K562 (cell line): Measurements from ENCODE around the gene PRKAG2. TPM values are rescaled to one million over a fixed set of nuclear protein-coding genes. Genes with fewer than 3 reads are reported as not detected.

Source experiments
- ATAC-seq: fragments of 200-7000 bp; cut with Tn5 transposase; 3 replicates; pipeline ENCODE4 v1.9.1; 2020; ENCODE audit warnings: moderate library complexity
- BruUV-seq: library from RNA; stranded (reverse); fragments of 400-500 nt; replicated peaks from 2 replicates; lab custom pipeline; 2021; lab: Mats Ljungman, UMichigan
- CTCF ChIA-PET: fragments of 300-600 bp; formaldehyde crosslinking; extraction: SDS; loops from one replicate; lab custom pipeline; 2021; ENCODE audit warnings: low intra/inter-chr PET ratio; lab: Yijun Ruan, JAX
- POLR2A ChIA-PET: fragments of 300-600, 350-650 bp; sonication (Branson Sonifier 250); formaldehyde crosslinking; extraction: SDS; loops from one replicate; lab custom pipeline; 2021; ENCODE audit warnings: antibody characterized with exemption, inconsistent platforms; lab: Yijun Ruan, JAX
- DNase-seq, 4 experiments: peaks; one replicate each; pipeline versions ENCODE4 v3.0.0 to v3.0.0-alpha.2; 2011 to 2018; ENCODE audit warnings: low spot score in 3 of 4, mixed read lengths in 3 of 4; ENCODE audit errors: extremely low read depth in 1 of 4
- FAIRE-seq: peaks from 2 replicates; lab custom pipeline; 2011; peaks lifted over from hg19 to GRCh38; lab: Jason Lieb, UNC
- H2AFZ ChIP-seq: 2 replicates; pipeline ENCODE4 v1.6.0; 2011; ENCODE audit warnings: low read depth, low read length, control low read depth, inconsistent platforms
- H3K27ac ChIP-seq: fragments of 200-600 bp; 3 replicates; pipeline ENCODE4 v1.8.0; 2011; ENCODE audit warnings: low read depth, mild to moderate bottlenecking, control low read depth, inconsistent platforms, low read length, moderate library complexity, mixed read lengths; ENCODE audit errors: extremely low read depth
- H3K27me3 ChIP-seq, 2 experiments: fragments of 300-600 bp in 1 of 2; 2 replicates in 1 of 2; 3 replicates in 1 of 2; pipeline versions ENCODE4 v1.6.0 to v1.8.0; 2011; ENCODE audit warnings: inconsistent platforms in 2 of 2, low read length in 2 of 2, mild to moderate bottlenecking in 1 of 2, mixed read lengths in 1 of 2, moderate library complexity in 1 of 2; ENCODE audit not compliant: control insufficient read depth in 2 of 2, insufficient read depth in 2 of 2
- H3K36me3 ChIP-seq: fragments of 300-600 bp; 3 replicates; pipeline ENCODE4 v1.8.0; 2011; ENCODE audit warnings: mild to moderate bottlenecking, low read length, inconsistent platforms; ENCODE audit not compliant: control insufficient read depth, insufficient read depth
- H3K4me1 ChIP-seq, 2 experiments: fragments of 200-600 bp in 1 of 2; replicated peaks in 1 of 2; 2 replicates in 1 of 2; 3 replicates in 1 of 2; pipeline versions ENCODE4 v1.5.1 to v1.8.0; 2011; ENCODE audit warnings: inconsistent platforms in 2 of 2, low read length in 2 of 2, mild to moderate bottlenecking in 1 of 2, mixed read lengths in 1 of 2, moderate library complexity in 1 of 2; ENCODE audit not compliant: control insufficient read depth in 2 of 2, insufficient read depth in 2 of 2
- H3K4me2 ChIP-seq: 2 replicates; pipeline ENCODE4 v1.6.1; 2011; ENCODE audit warnings: low read length, control low read depth, inconsistent platforms, mixed read lengths; ENCODE audit not compliant: insufficient read depth
- H3K4me3 ChIP-seq: fragments of 200-600 bp; sonication (generic), shearing (Covaris generic); 2 replicates; pipeline ENCODE4 v1.5.1; 2016; ENCODE audit warnings: control low read depth, inconsistent platforms
- H3K79me2 ChIP-seq: fragments of 200-600 bp; 3 replicates; pipeline ENCODE4 v1.8.0; 2011; ENCODE audit warnings: low read length, inconsistent platforms; ENCODE audit not compliant: control insufficient read depth, insufficient read depth
- H3K9ac ChIP-seq, 2 experiments: 2 replicates each; pipeline versions ENCODE4 v1.6.0 to v1.6.1; 2011; ENCODE audit warnings: low read depth in 2 of 2, low read length in 2 of 2, control low read depth in 1 of 2, inconsistent platforms in 1 of 2, mild to moderate bottlenecking in 1 of 2, mixed read lengths in 1 of 2; ENCODE audit not compliant: insufficient read depth in 1 of 2
- H3K9me1 ChIP-seq: one replicate; pipeline ENCODE4 v1.6.0; 2011; ENCODE audit warnings: inconsistent platforms, mild to moderate bottlenecking, low read length, moderate library complexity; ENCODE audit not compliant: control insufficient read depth, insufficient read depth
- H3K9me3 ChIP-seq: replicated peaks from 2 replicates; pipeline ENCODE4 v1.5.1; 2011; ENCODE audit warnings: low read depth, low read length, inconsistent platforms; ENCODE audit not compliant: control insufficient read depth, insufficient read depth
- H4K20me1 ChIP-seq: replicated peaks from 2 replicates; pipeline ENCODE4 v1.6.1; 2011; ENCODE audit warnings: low read length, inconsistent platforms, mixed read lengths; ENCODE audit not compliant: control insufficient read depth, insufficient read depth
- CHD4 ChIP-seq: fragments of 200-600 bp; sonication (generic); IDR thresholded peaks from 3 replicates; pipeline ENCODE4 v1.6.1; 2012; ENCODE audit warnings: low read depth, mild to moderate bottlenecking, mixed read lengths, low read length, inconsistent platforms; ENCODE audit not compliant: insufficient read depth, insufficient replicate concordance, poor library complexity, severe bottlenecking
- EWSR1 ChIP-seq: fragments of 450-650 bp; IDR thresholded peaks from 2 replicates; pipeline ENCODE4 v1.6.1; 2018; ENCODE audit warnings: borderline replicate concordance, mild to moderate bottlenecking, low read depth, moderate library complexity; ENCODE audit not compliant: partially characterized antibody
- FOXM1 ChIP-seq, 2 experiments: fragments of 450-650 bp in 1 of 2; sonication (generic) in 1 of 2; formaldehyde crosslinking in 1 of 2; IDR thresholded peaks; 2 replicates each; pipeline versions ENCODE4 v1.6.1 to v1.9.0; 2017 to 2022; ENCODE audit warnings: low read depth in 2 of 2, mild to moderate bottlenecking in 2 of 2, missing genetic modification reagents in 1 of 2, moderate library complexity in 1 of 2
- SREBF2 ChIP-seq: sonication (generic); formaldehyde crosslinking; IDR thresholded peaks from 2 replicates; pipeline ENCODE4 v1.4.0; 2020; ENCODE audit warnings: mild to moderate bottlenecking, missing genetic modification reagents
- ZNF41 ChIP-seq: fragments of 250-450 bp; sonication (Bioruptor Pico); conservative IDR thresholded peaks from 2 replicates; pipeline ENCODE4 v1.4.0; 2020; ENCODE audit warnings: mild to moderate bottlenecking
- WGBS: fragments of 100-300 bp; shearing (Covaris generic); methylation state at CpG from one replicate; pipeline ENCODE4 v1.1.6; 2016; ENCODE audit warnings: low coverage, mixed read lengths; ENCODE audit not compliant: insufficient coverage; ENCODE audit errors: missing lambda C conversion rate; 5-methylcytosine and 5-hydroxymethylcytosine counted together
- in situ Hi-C: fragments of 300-500 bp; cut with MboI; formaldehyde crosslinking; loops from 4 replicates; pipeline ENCODE4 v1.15.0; 2018; ENCODE audit warnings: inconsistent platforms, mixed read lengths
- intact Hi-C: fragments of 100-400 bp; cut with micrococcal nuclease; formaldehyde crosslinking; loops from 2 replicates; pipeline ENCODE4 v1.14.2; 2022
- polyA plus RNA-seq, 8 experiments: library from polyadenylated mRNA; depleted of rRNA in 4 of 8; stranded (reverse) in 5 of 8; unstranded in 3 of 8; fragments of >200 nt; fragmentation: Nextera tagmentation in 2 of 8; fragmentation: Illumina TruSeq in 1 of 8; extraction: Ambion mirVana in 2 of 8; extraction: Trizol in 1 of 8; gene quantifications; 2 replicates each; pipeline versions ENCODE4 v1.2.1 to v1.2.3, GENCODE V29; 2011 to 2014; ENCODE audit warnings: inconsistent platforms in 1 of 8, missing spikeins in 1 of 8
- total RNA-seq, 7 experiments: library from RNA; depleted of rRNA in 6 of 7; stranded (reverse); fragments of >200 nt in 6 of 7; fragmentation: Illumina TruSeq in 2 of 7; extraction: Trizol in 2 of 7; gene quantifications; 2 replicates each; pipeline versions ENCODE4 v1.2.1 to v1.2.3, GENCODE V29; 2011 to 2021; ENCODE audit warnings: low replicate concordance in 1 of 7
- TF ChIP-seq, protein P1 (sequence below): sonication (generic); formaldehyde crosslinking; IDR thresholded peaks from 2 replicates; pipeline ENCODE4 v1.8.1; 2022; ENCODE audit warnings: missing genetic modification reagents

Gene PRKAG2
- total and polyA plus RNA-seq, 9 of the 15 experiments (the other 6 are each of a cell fraction or from before 2014, with no cell fraction given) = 0.99 to 5.6 (median 3.3) TPM

DNA sequence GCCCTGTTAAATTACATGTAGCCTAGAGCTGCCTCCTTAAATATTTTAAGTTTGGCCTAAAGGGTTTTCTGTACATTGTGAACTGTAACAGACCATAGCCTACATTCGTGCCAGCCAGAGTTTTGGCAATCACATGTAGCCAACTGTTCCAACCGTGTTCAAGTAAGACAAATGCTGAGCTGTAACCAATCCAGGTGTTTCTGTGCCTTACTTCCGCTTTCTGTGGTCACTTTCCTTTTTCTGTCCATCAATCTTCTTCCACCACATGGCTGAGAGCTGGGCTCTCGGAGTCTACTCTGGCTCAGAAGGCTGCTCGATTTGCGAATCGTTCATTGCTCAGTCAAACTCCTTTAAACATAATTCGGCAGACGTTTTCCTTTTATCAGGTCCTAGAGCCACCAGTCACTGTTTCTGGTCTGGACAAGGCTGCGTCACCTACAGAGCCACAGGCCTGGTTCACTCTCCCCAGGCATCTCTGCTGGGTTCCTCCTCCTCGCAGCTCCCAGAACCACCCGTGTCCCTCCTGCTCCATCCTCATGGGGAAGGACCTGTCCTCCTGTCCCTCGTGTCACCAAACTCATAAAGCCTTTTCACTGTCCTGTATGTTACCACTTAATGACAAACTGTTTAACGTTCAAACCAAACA is 199.2 kb downstream of the PRKAG2 start (continued):
- TF ChIP-seq, protein P1, sequence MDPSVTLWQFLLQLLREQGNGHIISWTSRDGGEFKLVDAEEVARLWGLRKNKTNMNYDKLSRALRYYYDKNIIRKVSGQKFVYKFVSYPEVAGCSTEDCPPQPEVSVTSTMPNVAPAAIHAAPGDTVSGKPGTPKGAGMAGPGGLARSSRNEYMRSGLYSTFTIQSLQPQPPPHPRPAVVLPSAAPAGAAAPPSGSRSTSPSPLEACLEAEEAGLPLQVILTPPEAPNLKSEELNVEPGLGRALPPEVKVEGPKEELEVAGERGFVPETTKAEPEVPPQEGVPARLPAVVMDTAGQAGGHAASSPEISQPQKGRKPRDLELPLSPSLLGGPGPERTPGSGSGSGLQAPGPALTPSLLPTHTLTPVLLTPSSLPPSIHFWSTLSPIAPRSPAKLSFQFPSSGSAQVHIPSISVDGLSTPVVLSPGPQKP (CRISPR knock-in tag) = no peak
- TF ChIP-seq ZNF41 (CRISPR knock-in tag) (no peak), CHD4 (no peak), FOXM1 (IDR thresholded peaks at IDR 0.05; ENCODE audit: low read depth) (peak; percentile 55; the same call in 1 of the 2 replicates), FOXM1 (CRISPR knock-in tag; IDR thresholded peaks at IDR 0.05; ENCODE audit: low read depth) (no peak), SREBF2 (CRISPR knock-in tag) (no peak)

DNA sequence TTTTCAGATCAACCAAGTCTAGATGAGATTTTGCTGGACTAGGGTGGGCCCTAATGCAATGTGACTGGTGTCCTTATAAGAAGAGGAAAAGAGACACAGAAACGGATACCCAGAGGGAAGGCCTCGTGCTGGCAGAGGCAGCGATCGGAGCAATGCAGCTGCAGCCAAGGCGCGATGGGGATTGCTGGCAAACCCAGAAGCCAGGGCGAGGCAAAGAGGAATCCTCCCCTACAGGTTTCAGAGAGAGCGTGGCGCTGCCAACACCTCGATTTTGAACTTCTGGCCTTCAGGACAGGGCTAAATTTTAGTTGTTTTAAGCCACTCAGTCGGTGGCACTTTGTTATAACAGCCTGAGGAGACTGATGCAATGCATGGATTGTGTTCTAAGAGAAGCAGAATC is 200.2 kb downstream of the PRKAG2 start:
- FAIRE-seq = no peak
- intact Hi-C loops (no loop called here), in situ Hi-C loops (no loop called here)
- Histone ChIP-seq H3K36me3 (no peaks in the 10 kb centered on the region), H3K9me1 (no peaks in the 10 kb centered on the region), H3K27ac (no peak overlapping the region), H3K4me3 (no peak overlapping the region), H3K9me3 (no peaks in the 10 kb centered on the region), H3K27me3 (peaks cover 65 to 79% of the 10 kb centered on the region in 2 experiments), H2AFZ (no peak overlapping the region), H4K20me1 (no peaks in the 10 kb centered on the region), H3K4me2 (no peak overlapping the region), H3K4me1 (peaks cover 0 to 10% of the 10 kb centered on the region in 2 experiments; a peak in 1 of 5 replicates), H3K79me2 (no peaks in the 10 kb centered on the region), H3K9ac (no peak overlapping the region)
- no TSS peak for BruUV-seq
- WGBS = 5% methylated on average over 11 of the region's 11 CpGs
- no peak for ATAC-seq
- no peak for TF ChIP-seq EWSR1
- CTCF ChIA-PET = no interaction called here
- DNase-seq = no peak
- POLR2A ChIA-PET = interaction anchor here (1.3 kb wide), 1 partner anchor 10 kb away, joined by 3 read pairs; no protein-coding TSS in a partner anchor
